ENCODE results near the gene HOXB3. TPM values are rescaled to one million over a fixed set of nuclear protein-coding genes. Genes with fewer than 3 reads are reported as not detected.
"Not testable (repeated sequence)": the region's sequence is repeated elsewhere in the genome, so short reads cannot be mapped to it uniquely, and the experiment has no call there.

Gene HOXB3
- polyA plus RNA-seq, 3 donors = 135 to 254 (median 222) TPM

DNA sequence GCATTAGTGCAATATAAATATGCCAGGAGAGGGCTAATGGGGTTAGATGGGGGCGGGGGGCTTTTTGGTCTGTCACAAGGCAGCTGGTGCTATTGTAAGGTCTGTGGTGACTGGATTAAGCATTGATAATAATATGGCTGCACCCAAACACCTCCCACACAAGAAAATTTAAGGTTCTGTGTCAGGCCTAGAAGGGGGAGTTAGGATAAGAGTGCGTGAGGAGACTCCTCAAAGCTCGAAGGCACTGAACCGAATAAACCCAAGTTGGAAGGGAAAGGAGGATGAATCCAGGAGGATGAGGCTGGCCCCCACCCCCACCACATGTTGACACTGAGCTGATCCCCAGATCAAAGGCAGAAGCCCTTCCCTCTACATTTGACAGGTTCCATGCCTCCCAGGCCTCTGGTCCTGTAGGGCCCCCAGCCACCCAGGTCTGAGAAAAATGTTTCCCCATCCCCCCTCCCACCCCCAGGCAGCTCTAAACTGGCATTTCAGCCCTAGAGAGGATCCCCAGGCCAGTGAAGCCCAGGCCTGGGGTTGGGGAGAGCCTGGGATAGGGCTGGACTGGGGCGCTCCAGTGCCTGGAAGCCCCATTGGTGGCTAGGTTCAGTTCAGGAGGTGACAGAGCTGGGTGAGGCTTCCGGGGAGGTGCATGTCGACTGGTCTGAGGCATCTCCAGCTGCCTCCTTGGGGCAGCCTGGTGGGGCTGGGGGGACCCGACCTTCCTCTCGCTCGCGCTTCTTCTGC, 60.9 kb downstream of the HOXB3 start:
- DNase-seq = no peak

DNA sequence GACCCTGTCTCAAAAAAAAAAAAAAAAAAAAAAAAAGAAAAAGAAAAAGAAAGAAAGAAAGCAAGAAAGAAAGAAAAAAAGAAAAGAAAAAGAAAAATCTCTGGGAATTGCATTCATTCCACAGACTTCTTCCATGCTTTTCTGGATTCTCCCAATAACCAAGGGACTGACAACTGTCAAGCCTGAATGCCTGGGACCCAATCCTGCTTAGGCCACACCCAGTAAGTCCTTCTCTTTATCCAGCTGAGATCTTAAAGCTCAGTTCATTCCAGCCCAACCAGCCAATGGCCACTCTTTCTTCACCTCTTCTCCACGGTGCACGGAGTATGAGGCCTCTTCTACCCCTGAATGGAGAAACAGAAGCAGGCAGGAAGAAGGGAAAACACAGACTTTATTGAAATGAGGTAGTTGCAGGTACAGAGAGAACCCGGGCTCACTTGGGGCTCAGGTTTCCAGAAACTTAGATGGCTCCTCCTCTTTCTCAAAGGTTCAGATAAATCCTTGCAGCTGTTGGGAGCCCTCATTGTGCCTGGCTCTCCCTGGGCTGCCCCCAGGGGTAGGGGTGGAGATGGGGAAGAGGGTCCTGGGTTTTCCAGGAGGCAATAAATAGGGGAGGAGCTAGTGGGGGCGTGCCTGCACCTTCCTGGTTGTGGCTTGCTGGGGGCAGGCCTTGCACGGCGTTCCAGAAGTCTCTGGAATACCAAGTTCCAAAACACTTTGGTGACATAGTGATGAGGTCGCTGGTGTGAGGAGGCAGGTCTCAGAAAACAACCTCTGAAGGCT, 61.7 kb downstream of the HOXB3 start:
- DNase-seq = no peak

DNA sequence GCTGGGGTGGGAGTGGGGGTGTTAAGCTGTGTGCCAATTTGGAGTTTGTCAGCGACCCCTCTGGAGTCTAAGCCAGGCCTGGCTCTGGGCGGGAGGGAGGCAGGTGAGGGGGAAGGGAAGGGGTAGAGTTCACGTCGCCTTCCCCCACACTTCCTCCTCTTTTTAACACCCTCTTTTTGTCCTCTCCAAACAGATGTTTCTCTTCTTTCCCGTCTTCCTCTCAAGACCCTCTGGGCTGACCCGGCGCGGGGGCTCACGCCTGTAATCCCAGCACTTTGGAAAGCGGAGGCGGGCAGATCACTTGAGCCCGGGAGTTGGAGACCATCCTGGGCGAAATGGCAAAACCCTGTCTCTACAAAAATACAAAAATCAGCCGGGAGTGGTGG, 62.5 kb downstream of the HOXB3 start:
- no peak for DNase-seq

DNA sequence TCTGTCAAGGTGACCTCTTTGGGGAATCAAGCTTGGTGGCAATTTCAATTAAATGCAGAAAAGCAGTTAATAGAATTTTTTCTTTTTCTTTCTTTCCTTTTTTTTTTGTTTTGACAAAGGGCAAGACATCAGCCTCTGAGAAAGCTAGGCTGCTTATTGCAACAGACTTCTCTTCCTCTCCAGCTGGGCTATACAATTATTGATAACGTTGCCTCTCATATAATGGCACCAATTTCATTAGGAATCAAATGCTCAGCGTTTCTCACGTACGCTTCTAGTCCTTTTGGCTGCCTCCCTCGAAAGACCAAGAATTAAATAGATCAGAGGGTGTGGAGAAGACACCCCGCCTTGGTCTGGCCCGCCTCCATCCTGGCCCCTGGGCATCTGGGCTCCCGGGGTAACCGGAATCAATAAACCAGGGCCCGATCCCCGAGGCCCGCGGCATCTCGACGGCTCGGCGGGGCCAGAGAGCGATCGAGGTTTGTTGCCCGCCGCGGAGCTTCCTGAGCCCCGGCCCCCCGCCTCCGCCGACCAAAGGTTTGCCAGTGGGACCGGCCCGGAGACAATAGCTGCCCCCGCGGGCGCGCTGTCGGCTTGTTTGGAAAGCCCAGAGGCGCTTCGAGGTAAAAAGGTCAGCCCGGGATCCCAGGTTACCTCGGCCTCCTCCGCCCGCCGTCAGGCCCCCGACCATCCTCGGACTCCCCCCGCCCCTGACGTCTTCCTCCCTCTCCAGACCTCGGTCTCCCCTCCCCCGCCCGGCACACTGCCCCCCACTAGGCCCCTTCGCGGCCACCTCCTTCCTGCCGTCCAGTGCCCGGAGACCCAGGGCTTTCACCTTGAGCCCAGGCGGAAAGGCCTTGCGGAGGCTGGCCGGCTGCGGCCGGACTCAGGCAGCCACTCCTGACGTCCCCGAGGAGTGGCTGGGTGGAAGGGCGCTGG, 63.2 kb downstream of the HOXB3 start:
- DNase-seq = no peak

DNA sequence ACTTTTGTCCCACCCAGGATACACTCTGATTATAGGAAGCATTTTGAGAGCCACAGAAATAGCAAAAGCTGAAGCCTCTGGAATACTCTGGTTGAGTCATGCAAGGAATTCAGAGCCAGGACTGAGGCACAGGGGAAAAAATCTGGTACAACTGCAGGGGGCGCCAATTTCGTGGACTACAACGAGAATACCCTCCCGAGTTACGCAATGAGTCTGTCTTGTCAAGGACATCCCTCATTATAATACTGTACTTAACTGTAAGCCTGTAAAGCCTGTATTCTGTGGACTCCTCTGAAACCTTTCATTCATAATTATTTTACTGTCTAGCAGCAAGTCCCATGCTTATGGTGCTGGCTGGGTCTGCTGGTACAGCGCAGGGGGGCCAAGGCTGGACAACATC, 67.0 kb downstream of the HOXB3 start:
- no peak for DNase-seq

DNA sequence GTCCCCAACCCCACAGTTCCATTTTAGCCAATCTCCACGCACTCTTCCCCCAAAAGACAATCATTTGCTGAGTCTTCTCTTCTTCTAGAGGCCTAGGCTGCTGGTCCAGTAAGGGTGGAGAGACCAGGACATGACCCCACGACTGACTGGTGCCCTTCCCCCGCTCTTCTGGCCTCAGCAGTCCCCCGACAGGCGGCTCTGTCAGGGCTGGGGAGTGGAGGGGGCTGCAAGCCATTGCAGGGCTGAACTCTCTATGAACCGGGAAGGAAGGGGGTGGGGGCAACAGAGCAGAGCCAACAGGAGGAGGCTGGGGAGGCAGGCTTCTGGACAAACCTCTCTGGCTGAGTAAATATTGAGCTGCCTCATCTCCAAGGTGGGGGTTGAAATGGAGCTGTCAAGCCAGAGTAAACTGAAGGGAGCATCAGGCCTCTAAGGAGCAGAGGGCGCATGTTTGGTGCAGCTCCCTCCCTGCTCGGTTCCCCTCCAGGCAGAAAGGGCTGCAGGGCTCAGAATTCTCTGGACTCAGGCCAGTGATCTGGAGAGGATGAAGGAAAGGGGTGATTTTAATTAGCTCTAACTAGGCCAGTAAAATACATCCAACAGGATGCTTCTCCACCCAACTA, 67.9 kb downstream of the HOXB3 start:
- DNase-seq = peak; percentile 91

DNA sequence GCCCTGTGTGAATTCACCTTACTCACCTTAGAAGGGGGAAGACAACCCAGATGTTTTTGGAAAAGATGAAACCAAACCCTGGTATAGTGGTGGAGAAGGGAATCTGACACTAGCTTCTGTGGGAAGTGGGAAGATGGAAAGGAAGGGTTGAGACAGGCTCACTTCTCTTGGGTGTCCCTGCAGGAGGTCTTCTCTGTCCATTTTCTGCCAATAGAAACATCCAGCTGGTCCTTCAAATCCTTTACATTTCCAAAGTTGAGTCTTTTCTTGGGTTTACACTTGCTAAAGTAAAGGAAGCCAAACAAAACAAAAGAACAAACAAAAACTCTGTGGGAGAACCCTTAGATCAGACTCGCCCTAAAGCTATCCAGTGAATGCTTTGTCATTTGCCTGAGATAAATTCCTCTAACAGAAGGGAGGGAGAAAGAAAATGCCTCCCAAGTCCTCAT, 69.4 kb downstream of the HOXB3 start:
- DNase-seq = no peak

DNA sequence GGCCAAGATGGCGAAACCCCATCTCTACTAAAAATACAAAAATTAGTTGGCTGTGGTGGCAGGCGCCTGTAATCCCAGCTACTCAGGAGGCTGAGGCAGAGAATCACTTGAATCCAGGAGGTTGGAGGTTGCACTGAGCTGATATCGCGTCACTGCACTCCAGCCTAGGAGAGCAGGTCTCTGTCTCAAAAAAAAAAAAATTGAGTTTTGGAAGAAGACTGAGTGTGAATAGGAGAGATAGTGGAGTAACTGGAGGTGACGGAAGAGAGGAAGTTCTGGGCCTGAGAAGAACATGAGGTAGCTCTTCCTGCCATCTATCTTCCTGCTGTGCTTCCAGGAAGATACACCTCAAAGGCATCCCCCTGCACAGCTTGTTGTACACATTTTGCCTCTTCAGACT, 70.6 kb downstream of the HOXB3 start:
- DNase-seq = no peak

DNA sequence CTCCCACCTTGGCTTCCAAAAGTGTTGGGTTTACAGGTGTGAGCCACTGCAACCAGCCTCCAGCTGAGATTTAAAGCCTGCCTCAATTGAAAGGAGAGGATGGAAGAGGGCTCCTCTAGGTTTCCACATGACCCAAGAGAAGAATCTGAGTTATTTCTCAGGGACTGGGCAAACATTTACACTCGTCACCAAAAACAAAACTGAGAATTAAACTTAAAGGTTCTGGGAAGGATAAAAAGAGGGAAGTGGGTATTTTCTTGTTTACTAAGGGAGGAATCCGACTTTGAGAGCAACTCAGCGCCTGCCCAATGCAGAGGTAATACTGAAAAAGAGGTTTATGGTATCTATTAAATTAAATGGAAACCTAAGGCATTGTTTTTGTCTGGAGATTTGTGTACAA, 72.6 kb downstream of the HOXB3 start:
- DNase-seq = no peak

DNA sequence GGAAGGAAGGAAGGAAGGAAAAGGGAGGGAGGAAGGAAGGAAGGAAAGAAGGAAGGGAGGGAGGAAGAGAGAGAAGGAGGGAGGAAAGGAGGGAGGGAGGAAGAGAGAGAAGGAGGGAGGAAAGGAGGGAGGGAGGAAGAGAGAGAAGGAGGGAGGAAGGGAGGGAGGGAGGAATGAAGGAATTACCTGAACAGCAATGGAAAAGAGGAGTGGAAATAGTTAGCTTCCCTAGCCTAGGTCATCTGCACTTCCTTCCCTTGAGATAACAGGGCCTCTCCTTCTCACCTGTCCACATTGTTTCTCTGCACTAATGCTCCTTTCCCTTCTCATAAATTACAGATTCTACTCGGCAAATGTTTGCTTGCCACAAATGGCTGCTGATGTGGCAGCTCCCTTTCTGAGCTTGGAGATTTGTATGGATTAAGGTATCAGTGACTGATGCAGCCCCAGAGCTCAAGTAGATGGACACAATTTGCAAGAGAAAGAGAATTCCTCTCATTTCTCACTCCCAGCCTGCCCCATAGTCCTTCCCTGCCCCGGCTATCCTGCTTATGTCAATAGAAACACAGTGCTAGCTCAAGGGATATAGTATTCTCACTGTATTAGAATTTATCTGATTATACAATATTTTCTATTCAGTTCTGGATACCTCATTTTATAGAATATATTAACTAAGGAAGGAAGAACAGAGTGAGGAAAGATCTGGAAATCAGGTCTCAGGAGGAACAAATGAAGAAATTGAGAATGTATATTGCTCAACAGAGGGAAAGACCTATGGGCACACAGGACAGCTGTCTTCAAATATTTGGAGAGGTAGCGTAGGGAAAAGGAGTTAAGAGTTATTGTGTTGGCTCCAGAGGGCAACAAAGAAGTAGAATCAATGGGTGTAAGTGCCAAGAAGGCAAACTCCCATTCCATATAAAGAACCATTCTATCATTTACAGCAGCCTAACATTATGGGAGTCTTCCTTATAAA, 73.8 kb downstream of the HOXB3 start:
- no peak for DNase-seq

DNA sequence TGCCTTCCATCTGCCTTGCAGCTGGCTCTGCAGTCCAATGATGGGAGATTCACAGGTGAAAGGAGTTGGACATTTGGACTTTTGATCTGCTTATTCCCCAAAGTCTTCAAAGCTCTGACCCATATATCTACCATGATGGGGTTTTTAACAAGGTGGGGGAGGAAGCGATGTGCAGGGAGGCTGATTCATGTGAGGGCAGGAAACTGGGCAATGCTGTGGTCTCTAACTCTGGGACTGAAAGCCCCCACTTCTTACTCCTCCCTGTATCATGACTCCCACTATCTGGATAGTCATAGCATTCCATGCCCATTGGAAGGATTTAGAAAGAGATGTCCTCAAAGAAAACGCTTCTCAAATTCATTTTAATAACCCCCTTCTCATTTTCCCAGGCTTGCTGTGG, 75.6 kb downstream of the HOXB3 start:
- no peak for DNase-seq

DNA sequence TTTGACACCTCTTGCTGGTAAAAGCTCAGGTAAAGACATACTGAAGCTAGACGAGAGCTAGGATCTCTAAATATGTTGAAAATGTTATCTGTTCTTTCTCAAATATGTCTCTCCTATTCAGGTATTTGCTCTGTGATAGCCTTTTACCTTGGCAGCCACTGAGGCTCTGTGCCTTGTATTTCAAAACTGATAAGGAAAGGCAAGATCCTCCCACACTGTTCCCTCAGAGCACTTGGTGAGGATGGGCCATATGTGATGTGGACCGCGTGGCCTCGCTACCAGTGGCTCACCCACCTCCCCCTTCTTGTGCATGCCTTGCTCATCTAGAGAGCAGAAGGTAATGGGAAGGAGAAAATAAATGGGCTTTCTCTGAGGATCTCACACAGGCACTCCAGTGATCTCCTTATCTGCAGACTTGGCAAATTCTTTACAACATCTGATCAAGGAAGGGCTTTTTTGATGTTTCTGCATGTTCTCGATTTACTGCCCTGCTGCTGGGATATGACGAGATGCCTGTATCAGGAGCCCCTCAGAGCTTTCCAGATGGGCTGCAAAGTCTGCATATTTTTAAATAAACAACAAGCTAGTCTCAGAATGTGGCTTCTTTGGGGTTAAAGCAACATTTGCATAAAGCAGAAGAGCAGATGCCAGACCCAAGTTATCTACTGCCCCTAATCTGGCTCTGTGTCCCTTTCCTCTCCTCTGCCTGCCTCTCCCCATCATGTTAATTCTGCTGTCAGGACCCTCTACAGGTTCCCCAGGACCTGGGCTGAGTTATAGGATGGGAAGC, 76.2 kb downstream of the HOXB3 start:
- DNase-seq = no peak

DNA sequence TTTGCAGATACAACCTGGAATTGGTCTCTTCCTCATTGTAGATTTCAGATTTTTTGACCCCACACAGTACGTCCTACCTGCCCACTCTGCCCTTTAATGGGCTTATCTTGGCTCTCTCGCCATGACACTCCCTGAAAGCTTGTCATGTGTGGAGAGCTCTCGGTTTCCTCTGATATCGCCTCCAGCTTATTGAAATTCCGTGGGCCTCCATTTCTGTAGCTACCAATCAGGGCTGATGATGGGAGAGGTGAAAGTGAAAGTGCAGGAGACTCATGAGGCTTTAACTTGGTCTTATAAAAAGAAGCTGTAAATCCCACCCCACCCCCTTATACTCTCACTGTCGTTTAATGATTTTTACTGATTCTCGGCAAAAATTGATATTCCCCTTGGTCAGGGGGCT, 76.9 kb downstream of the HOXB3 start:
- no peak for DNase-seq

DNA sequence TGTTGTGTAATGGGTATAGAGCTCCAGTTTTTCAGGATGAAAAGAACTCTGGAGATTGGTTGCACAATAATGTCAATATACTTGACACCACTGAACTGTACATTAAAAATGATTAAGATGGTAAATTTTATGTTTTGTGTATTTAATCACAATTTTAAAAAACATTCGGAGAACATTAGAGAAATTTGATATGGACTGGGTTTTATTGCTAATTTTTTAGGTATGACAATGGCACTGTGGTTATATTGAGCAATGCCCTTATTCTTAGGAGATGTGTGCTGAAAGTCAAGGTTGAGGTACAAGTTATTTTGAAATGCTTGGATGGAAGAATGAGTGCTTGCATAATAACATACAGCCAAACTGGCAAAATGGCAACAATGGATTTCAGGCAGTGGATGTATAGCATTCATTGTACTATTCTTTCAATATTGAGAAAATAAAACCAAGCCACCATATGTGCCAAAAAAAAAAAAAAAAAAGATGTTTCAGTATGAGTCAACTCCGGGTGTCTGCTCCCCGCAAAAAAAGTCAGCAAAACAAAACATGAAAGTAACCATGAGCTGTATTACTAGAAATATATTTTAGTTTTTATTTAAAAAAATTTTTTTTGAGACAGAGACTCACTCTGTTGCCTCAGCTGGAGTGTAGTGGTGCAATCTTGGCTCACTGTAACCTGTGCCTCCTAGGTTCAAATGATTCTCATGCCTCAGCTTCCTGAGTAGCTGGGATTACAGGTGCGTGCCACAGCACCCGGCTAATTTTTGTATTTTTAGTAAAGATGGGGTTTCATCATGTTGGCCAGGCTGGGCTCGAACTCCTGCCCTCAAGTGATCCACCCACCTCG, 79.1 kb downstream of the HOXB3 start:
- no peak for DNase-seq

DNA sequence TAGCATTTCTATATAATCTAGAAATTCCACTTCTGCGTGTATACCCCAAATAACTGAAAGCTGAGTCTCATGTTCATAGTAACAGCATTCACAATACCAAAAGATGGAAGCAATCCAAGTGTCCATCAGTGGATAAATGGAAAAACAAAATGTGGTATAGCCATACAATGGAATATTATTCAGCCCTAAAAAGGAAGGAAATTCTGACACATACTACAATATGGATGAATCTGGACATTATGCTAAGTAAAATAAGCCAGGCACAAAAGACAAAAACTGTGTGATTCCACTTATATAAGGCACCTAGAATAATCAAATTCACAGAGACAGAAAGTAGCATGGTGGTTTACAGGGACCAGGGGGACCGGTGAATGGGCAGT, 79.7 kb downstream of the HOXB3 start:
- DNase-seq = no peak

DNA sequence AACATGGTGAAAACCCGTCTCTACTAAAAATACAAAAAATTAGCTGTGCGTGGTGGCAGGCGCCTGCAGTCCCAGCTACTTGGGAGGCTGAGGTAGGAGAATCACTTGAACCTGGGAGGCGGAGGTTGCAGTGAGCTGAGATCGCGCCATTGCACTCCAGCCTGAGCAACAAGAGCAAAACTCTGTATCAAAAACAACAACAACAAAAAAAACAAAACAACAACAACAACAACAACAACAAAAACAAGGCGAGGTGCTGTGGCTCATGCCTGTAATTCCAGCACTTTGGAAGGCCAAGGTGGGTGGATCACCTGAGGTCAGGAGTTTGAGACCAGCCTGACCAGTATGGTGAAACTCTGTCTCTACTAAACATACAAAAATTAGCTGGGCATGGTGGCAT, 80.3 kb downstream of the HOXB3 start:
- DNase-seq = not testable (repeated sequence)

DNA sequence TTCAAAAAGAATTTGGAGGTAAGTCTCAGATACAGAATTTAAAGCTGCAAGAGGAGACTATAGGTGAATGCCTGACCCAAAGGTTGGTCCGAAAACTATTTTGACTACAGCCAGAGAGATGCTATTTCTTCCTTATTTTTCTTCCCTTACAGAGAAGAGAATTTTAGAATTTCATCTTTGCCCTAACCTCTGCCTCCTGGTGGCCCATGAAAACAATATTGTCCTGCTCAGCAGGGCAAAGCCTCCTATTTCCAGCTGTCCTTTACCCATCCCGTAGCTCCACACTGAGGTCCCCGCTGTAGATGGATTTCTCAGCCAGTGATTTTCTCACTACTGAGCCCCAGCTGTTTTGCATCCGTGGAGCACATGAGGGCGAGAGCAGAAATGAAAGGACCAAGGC, 83.8 kb downstream of the HOXB3 start:
- no peak for DNase-seq

DNA sequence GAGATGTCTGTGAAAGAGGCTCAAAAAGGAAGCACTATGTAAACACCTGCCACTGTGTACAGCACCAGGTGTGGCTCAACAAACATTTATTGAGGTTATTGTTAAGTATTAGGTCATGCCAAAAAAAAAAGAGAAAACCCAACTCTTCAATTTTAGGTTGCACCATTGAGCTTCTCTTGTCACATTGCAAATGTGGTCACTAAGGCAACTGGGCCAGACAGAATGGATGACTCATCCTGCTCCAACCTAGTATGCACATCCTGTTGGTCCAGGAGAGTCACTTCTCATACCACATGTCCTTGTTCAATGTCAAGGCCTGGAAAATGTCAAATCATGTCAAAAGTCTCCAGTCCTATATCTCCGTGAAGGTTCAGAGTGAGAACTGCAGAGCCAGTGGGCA, 84.3 kb downstream of the HOXB3 start:
- DNase-seq = no peak

DNA sequence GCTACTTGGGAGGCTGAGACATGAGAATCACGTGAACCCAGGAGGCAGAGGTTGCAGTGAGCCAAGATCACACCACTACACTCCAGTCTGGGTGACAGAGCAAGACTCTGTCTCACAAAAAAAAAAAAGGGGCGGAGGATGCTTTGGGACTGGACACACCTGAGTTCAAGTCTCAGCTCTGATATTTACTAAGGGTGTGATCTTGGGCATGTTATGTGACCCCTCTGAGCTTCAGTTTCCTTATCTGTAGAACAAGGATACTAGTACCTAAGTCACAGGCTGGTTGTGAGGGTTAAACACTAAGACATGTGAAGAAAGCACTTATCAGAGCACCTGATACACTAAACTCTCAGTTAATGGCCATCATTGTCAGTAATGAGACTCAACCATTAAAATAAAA, 85.1 kb downstream of the HOXB3 start:
- no peak for DNase-seq
